ENCODE data around the gene CLCN2.

DNA sequence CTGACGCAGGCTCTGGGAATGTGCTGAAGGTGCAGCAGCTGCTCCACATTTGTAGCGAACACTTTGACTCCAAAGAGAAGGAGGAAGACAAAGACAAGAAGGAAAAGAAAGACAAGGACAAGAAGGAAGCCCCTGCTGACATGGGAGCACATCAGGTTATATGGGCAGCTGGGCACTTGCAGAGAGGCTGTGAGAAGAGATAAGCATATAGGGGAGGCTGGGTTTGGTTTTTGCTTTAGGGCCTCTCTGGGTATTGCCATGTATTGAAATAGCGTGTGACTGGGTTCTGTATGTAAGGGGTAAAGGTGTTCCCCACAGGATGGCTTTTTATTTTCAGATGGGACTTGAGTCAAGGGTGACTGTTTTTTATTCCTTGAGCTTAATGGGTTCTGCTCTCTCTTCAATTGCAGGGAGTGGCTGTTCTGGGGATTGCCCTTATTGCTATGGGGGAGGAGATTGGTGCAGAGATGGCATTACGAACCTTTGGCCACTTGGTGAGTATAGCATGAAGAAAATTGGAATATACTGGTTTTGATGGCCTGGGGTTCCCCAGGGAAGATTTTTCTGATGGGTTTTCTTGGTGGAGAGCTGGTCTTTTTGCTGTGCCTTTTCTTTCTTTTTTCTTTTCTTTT, 54.9 kb downstream of the CLCN2 start:
- TF ChIP-seq, protein P1, sequence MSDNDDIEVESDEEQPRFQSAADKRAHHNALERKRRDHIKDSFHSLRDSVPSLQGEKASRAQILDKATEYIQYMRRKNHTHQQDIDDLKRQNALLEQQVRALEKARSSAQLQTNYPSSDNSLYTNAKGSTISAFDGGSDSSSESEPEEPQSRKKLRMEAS (IDR thresholded peaks at IDR 0.05), result no peak
- TF ChIP-seq, protein P2, sequence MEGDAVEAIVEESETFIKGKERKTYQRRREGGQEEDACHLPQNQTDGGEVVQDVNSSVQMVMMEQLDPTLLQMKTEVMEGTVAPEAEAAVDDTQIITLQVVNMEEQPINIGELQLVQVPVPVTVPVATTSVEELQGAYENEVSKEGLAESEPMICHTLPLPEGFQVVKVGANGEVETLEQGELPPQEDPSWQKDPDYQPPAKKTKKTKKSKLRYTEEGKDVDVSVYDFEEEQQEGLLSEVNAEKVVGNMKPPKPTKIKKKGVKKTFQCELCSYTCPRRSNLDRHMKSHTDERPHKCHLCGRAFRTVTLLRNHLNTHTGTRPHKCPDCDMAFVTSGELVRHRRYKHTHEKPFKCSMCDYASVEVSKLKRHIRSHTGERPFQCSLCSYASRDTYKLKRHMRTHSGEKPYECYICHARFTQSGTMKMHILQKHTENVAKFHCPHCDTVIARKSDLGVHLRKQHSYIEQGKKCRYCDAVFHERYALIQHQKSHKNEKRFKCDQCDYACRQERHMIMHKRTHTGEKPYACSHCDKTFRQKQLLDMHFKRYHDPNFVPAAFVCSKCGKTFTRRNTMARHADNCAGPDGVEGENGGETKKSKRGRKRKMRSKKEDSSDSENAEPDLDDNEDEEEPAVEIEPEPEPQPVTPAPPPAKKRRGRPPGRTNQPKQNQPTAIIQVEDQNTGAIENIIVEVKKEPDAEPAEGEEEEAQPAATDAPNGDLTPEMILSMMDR (IDR thresholded peaks at IDR 0.05), result no peak
- TF ChIP-seq ZFP36 (IDR thresholded peaks at IDR 0.05; ENCODE audit: borderline replicate concordance, partially characterized antibody) (no peak), JUN (IDR thresholded peaks at IDR 0.05) (no peak), SREBF2 (IDR thresholded peaks at IDR 0.05) (no peak), POLR2A (IDR thresholded peaks at IDR 0.05; ENCODE audit: low read length) (no peak), HDAC2 (IDR thresholded peaks at IDR 0.05) (no peak), MYC (IDR thresholded peaks at IDR 0.05; ENCODE audit: borderline replicate concordance, low read length) (no peak), NFE2L2 (conservative IDR thresholded peaks at IDR 0.05; ENCODE audit: low read length) (no peak), RAD21 (conservative IDR thresholded peaks at IDR 0.05 in 1 of 2, IDR thresholded peaks at IDR 0.05 in 1 of 2) (no peak), EP300 (IDR thresholded peaks at IDR 0.05) (no peak), BHLHE40 (IDR thresholded peaks at IDR 0.05; ENCODE audit: low read depth, low read length) (no peak)
- TF ChIP-seq, protein P3, sequence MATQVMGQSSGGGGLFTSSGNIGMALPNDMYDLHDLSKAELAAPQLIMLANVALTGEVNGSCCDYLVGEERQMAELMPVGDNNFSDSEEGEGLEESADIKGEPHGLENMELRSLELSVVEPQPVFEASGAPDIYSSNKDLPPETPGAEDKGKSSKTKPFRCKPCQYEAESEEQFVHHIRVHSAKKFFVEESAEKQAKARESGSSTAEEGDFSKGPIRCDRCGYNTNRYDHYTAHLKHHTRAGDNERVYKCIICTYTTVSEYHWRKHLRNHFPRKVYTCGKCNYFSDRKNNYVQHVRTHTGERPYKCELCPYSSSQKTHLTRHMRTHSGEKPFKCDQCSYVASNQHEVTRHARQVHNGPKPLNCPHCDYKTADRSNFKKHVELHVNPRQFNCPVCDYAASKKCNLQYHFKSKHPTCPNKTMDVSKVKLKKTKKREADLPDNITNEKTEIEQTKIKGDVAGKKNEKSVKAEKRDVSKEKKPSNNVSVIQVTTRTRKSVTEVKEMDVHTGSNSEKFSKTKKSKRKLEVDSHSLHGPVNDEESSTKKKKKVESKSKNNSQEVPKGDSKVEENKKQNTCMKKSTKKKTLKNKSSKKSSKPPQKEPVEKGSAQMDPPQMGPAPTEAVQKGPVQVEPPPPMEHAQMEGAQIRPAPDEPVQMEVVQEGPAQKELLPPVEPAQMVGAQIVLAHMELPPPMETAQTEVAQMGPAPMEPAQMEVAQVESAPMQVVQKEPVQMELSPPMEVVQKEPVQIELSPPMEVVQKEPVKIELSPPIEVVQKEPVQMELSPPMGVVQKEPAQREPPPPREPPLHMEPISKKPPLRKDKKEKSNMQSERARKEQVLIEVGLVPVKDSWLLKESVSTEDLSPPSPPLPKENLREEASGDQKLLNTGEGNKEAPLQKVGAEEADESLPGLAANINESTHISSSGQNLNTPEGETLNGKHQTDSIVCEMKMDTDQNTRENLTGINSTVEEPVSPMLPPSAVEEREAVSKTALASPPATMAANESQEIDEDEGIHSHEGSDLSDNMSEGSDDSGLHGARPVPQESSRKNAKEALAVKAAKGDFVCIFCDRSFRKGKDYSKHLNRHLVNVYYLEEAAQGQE (IDR thresholded peaks at IDR 0.05), result no peak

Measured in A549 (cell line).